ENCODE measurements around the gene CCDC138.

CCDC138 gene

GRCh38 chr2:108810993-108811957, 24.7 kb downstream of the CCDC138 start:
- no peak for DNase-seq
- peaks cover 20% of the 10 kb centered on the region for H3K9me3 Mint-ChIP-seq
- no peak overlapping the region for H3K4me3 Mint-ChIP-seq
- H3K4me1 Mint-ChIP-seq (ENCODE audit: low read depth), result no peaks in the 10 kb centered on the region
- H3K27ac Mint-ChIP-seq, result no peak overlapping the region
- H3K36me3 Mint-ChIP-seq (ENCODE audit: low read depth), result peaks cover 80% of the 10 kb centered on the region
- H3K27me3 Mint-ChIP-seq, result no peaks in the 10 kb centered on the region

- H3K27me3 Mint-ChIP-seq, result no peaks in the 10 kb centered on the region
- H3K27ac Mint-ChIP-seq, result no peak overlapping the region
- H3K4me3 Mint-ChIP-seq, result no peak overlapping the region
- no peaks in the 10 kb centered on the region for H3K4me1 Mint-ChIP-seq (ENCODE audit: low read depth)
- peaks cover 14% of the 10 kb centered on the region for H3K9me3 Mint-ChIP-seq
- H3K36me3 Mint-ChIP-seq (ENCODE audit: low read depth), result peaks cover 79% of the 10 kb centered on the region
- no peak for DNase-seq
These were observed 27.2 kb downstream of the CCDC138 start for GRCh38 chr2:108813732-108814131.

- no peak overlapping the region for H3K4me3 Mint-ChIP-seq
- no peak for DNase-seq
- peaks cover 75% of the 10 kb centered on the region for H3K36me3 Mint-ChIP-seq (ENCODE audit: low read depth)
- no peaks in the 10 kb centered on the region for H3K4me1 Mint-ChIP-seq (ENCODE audit: low read depth)
- no peak overlapping the region for H3K27ac Mint-ChIP-seq
- H3K27me3 Mint-ChIP-seq, result no peaks in the 10 kb centered on the region
- peaks cover 6% of the 10 kb centered on the region for H3K9me3 Mint-ChIP-seq
These were observed 33.9 kb downstream of the CCDC138 start for GRCh38 chr2:108820482-108820881.

- Mint-ChIP-seq H3K27me3 (no peaks in the 10 kb centered on the region), H3K4me3 (no peak overlapping the region)
These were observed 36.7 kb downstream of the CCDC138 start for GRCh38 chr2:108823286-108823685.

GRCh38 chr2:108824316-108825070, 37.9 kb downstream of the CCDC138 start:
- no peak for DNase-seq
- Mint-ChIP-seq H3K4me3 (no peak overlapping the region), H3K9me3 (no peaks in the 10 kb centered on the region), H3K27me3 (no peaks in the 10 kb centered on the region), H3K36me3 (ENCODE audit: low read depth) (peaks cover 50% of the 10 kb centered on the region), H3K4me1 (ENCODE audit: low read depth) (no peaks in the 10 kb centered on the region), H3K27ac (no peak overlapping the region)

More at GRCh38 chr2:108823286-108823685, 36.7 kb downstream of the CCDC138 start:
- Mint-ChIP-seq H3K27ac (no peak overlapping the region), H3K4me1 (ENCODE audit: low read depth) (no peaks in the 10 kb centered on the region), H3K36me3 (ENCODE audit: low read depth) (peaks cover 58% of the 10 kb centered on the region), H3K9me3 (peaks cover 6% of the 10 kb centered on the region)
- no peak for DNase-seq

- no peak overlapping the region for H3K4me3 Mint-ChIP-seq
- no peak overlapping the region for H3K27ac Mint-ChIP-seq
- H3K9me3 Mint-ChIP-seq, result no peaks in the 10 kb centered on the region
- peaks cover 42% of the 10 kb centered on the region for H3K36me3 Mint-ChIP-seq (ENCODE audit: low read depth)
- no peaks in the 10 kb centered on the region for H3K27me3 Mint-ChIP-seq
- no peaks in the 10 kb centered on the region for H3K4me1 Mint-ChIP-seq (ENCODE audit: low read depth)
- DNase-seq, result no peak
These were observed 38.7 kb downstream of the CCDC138 start for GRCh38 chr2:108825254-108825653.

GRCh38 chr2:108825736-108826135, 39.2 kb downstream of the CCDC138 start:
- H3K36me3 Mint-ChIP-seq (ENCODE audit: low read depth), result peaks cover 38% of the 10 kb centered on the region
- no peak for DNase-seq
- H3K27ac Mint-ChIP-seq, result no peak overlapping the region
- no peaks in the 10 kb centered on the region for H3K27me3 Mint-ChIP-seq
- no peaks in the 10 kb centered on the region for H3K9me3 Mint-ChIP-seq
- H3K4me1 Mint-ChIP-seq (ENCODE audit: low read depth), result no peaks in the 10 kb centered on the region
- no peak overlapping the region for H3K4me3 Mint-ChIP-seq

- no peak for DNase-seq
- peaks cover 17% of the 10 kb centered on the region for H3K4me1 Mint-ChIP-seq (ENCODE audit: low read depth)
- no peak overlapping the region for H3K27ac Mint-ChIP-seq
- peaks cover 22% of the 10 kb centered on the region for H3K36me3 Mint-ChIP-seq (ENCODE audit: low read depth)
- no peaks in the 10 kb centered on the region for H3K9me3 Mint-ChIP-seq
- H3K4me3 Mint-ChIP-seq, result no peak overlapping the region
- no peaks in the 10 kb centered on the region for H3K27me3 Mint-ChIP-seq
These were observed 43.2 kb downstream of the CCDC138 start for GRCh38 chr2:108829578-108830310.

- DNase-seq, result no peak
These were observed 46.6 kb downstream of the CCDC138 start for GRCh38 chr2:108833219-108833618.

GRCh38 chr2:108834620-108835019, 48.0 kb downstream of the CCDC138 start:
- DNase-seq, result no peak
- Mint-ChIP-seq H3K27ac (peak overlapping the region; percentile 23), H3K27me3 (no peaks in the 10 kb centered on the region), H3K36me3 (ENCODE audit: low read depth) (peaks cover 31% of the 10 kb centered on the region), H3K4me1 (ENCODE audit: low read depth) (peaks cover 23% of the 10 kb centered on the region), H3K9me3 (no peaks in the 10 kb centered on the region), H3K4me3 (peak overlapping the region; percentile 36)

More at GRCh38 chr2:108833219-108833618, 46.6 kb downstream of the CCDC138 start:
- peaks cover 23% of the 10 kb centered on the region for H3K4me1 Mint-ChIP-seq (ENCODE audit: low read depth)
- no peaks in the 10 kb centered on the region for H3K9me3 Mint-ChIP-seq
- no peaks in the 10 kb centered on the region for H3K27me3 Mint-ChIP-seq
- H3K27ac Mint-ChIP-seq, result peak overlapping the region; percentile 3
- H3K36me3 Mint-ChIP-seq (ENCODE audit: low read depth), result peaks cover 24% of the 10 kb centered on the region
- no peak overlapping the region for H3K4me3 Mint-ChIP-seq

GRCh38 chr2:108835040-108835439, 48.5 kb downstream of the CCDC138 start:
- Mint-ChIP-seq H3K9me3 (no peaks in the 10 kb centered on the region), H3K27ac (no peak overlapping the region), H3K36me3 (ENCODE audit: low read depth) (peaks cover 35% of the 10 kb centered on the region), H3K4me1 (ENCODE audit: low read depth) (peaks cover 23% of the 10 kb centered on the region), H3K4me3 (no peak overlapping the region), H3K27me3 (no peaks in the 10 kb centered on the region)
- no peak for DNase-seq

GRCh38 chr2:108837198-108837597, 50.6 kb downstream of the CCDC138 start:
- Mint-ChIP-seq H3K9me3 (peaks cover 4% of the 10 kb centered on the region), H3K4me3 (no peak overlapping the region), H3K27me3 (no peaks in the 10 kb centered on the region), H3K27ac (no peak overlapping the region), H3K36me3 (ENCODE audit: low read depth) (peaks cover 53% of the 10 kb centered on the region), H3K4me1 (ENCODE audit: low read depth) (peaks cover 23% of the 10 kb centered on the region)
- no peak for DNase-seq

- Mint-ChIP-seq H3K4me1 (ENCODE audit: low read depth) (no peaks in the 10 kb centered on the region), H3K36me3 (ENCODE audit: low read depth) (peaks cover 47% of the 10 kb centered on the region), H3K4me3 (no peak overlapping the region), H3K9me3 (peaks cover 4% of the 10 kb centered on the region), H3K27ac (no peak overlapping the region), H3K27me3 (no peaks in the 10 kb centered on the region)
- DNase-seq, result no peak
These were observed 54.9 kb downstream of the CCDC138 start for GRCh38 chr2:108841506-108841905.

GRCh38 chr2:108845923-108846322, 59.4 kb downstream of the CCDC138 start:
- Mint-ChIP-seq H3K27me3 (no peaks in the 10 kb centered on the region), H3K9me3 (peaks cover 3% of the 10 kb centered on the region), H3K36me3 (ENCODE audit: low read depth) (peaks cover 43% of the 10 kb centered on the region), H3K4me3 (no peak overlapping the region), H3K27ac (no peak overlapping the region), H3K4me1 (ENCODE audit: low read depth) (no peaks in the 10 kb centered on the region)
- no peak for DNase-seq

Measured in activated T-cell treated with anti-CD3 and anti-CD28 coated beads, Interleukin-2, amount 50 U/mL, for 24 hours (primary cell).